ENCODE results near the gene PRR14. TPM values are rescaled to one million over a fixed set of nuclear protein-coding genes. Genes with fewer than 3 reads are reported as not detected.

The PRR14 gene
- total and polyA plus RNA-seq, 10 of the 15 experiments (the other 5 are each of a cell fraction or from before 2014, with no cell fraction given): 2.5 to 66.8 (median 19.2) TPM

DNA sequence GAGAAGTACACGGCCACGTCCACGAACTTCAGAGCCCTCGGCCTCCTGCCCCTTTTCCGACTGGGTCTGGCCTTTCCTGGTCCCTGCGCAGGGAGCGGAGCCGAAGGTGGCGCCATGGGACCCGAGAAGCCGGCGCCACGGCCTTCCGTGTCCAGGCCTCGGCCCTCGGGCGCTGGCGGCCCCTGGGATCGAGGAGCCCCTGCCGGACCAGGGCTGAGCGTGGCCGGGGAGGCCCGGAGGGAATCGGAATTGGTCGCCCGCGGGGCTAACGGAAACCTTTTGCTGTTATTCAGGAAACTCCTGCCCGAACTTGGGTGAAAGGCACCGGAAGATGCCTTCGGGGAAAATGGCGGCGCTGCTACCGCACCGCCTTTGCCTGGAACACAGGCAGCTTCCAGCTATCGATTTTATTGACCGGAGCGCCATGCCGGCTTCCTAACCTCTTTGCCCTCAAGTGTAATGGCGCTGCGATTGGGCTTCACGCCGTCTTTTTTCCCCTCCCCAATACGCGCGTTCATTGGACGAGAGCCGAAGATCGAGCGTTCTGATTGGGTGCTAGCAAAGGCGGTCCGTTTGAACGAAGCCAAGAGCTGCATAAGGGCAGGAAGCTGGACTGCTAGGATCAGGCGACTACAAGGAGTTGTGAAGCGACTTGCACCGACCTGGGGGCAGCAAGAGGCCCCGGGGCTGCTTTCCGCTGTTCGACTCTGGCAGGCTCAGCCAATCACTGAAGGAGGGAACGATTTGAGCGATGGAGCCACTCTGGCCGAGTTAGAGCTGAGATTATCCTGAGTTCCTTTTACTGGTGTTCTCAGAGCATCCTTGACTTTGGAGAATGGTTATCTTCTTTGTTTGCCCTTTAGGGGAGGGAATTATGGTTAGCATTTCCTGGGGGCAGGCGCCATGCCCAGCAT lies 40.6 kb upstream of the PRR14 start, which contains the start of gene ZNF689 (continued):
- TF ChIP-seq, protein P1, sequence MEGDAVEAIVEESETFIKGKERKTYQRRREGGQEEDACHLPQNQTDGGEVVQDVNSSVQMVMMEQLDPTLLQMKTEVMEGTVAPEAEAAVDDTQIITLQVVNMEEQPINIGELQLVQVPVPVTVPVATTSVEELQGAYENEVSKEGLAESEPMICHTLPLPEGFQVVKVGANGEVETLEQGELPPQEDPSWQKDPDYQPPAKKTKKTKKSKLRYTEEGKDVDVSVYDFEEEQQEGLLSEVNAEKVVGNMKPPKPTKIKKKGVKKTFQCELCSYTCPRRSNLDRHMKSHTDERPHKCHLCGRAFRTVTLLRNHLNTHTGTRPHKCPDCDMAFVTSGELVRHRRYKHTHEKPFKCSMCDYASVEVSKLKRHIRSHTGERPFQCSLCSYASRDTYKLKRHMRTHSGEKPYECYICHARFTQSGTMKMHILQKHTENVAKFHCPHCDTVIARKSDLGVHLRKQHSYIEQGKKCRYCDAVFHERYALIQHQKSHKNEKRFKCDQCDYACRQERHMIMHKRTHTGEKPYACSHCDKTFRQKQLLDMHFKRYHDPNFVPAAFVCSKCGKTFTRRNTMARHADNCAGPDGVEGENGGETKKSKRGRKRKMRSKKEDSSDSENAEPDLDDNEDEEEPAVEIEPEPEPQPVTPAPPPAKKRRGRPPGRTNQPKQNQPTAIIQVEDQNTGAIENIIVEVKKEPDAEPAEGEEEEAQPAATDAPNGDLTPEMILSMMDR (IDR thresholded peaks at IDR 0.05 in 2 of 3, conservative IDR thresholded peaks at IDR 0.05 in 1 of 3; ENCODE audit: control insufficient read depth in 2 of 3, extremely low read depth in 1 of 3, insufficient read depth in 1 of 3, low read depth in 3 of 3, low read length in 3 of 3): no peak
- TF ChIP-seq, protein P2, sequence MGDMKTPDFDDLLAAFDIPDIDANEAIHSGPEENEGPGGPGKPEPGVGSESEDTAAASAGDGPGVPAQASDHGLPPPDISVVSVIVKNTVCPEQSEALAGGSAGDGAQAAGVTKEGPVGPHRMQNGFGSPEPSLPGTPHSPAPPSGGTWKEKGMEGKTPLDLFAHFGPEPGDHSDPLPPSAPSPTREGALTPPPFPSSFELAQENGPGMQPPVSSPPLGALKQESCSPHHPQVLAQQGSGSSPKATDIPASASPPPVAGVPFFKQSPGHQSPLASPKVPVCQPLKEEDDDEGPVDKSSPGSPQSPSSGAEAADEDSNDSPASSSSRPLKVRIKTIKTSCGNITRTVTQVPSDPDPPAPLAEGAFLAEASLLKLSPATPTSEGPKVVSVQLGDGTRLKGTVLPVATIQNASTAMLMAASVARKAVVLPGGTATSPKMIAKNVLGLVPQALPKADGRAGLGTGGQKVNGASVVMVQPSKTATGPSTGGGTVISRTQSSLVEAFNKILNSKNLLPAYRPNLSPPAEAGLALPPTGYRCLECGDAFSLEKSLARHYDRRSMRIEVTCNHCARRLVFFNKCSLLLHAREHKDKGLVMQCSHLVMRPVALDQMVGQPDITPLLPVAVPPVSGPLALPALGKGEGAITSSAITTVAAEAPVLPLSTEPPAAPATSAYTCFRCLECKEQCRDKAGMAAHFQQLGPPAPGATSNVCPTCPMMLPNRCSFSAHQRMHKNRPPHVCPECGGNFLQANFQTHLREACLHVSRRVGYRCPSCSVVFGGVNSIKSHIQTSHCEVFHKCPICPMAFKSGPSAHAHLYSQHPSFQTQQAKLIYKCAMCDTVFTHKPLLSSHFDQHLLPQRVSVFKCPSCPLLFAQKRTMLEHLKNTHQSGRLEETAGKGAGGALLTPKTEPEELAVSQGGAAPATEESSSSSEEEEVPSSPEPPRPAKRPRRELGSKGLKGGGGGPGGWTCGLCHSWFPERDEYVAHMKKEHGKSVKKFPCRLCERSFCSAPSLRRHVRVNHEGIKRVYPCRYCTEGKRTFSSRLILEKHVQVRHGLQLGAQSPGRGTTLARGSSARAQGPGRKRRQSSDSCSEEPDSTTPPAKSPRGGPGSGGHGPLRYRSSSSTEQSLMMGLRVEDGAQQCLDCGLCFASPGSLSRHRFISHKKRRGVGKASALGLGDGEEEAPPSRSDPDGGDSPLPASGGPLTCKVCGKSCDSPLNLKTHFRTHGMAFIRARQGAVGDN (IDR thresholded peaks at IDR 0.05): no peak
- TF ChIP-seq, protein P3, sequence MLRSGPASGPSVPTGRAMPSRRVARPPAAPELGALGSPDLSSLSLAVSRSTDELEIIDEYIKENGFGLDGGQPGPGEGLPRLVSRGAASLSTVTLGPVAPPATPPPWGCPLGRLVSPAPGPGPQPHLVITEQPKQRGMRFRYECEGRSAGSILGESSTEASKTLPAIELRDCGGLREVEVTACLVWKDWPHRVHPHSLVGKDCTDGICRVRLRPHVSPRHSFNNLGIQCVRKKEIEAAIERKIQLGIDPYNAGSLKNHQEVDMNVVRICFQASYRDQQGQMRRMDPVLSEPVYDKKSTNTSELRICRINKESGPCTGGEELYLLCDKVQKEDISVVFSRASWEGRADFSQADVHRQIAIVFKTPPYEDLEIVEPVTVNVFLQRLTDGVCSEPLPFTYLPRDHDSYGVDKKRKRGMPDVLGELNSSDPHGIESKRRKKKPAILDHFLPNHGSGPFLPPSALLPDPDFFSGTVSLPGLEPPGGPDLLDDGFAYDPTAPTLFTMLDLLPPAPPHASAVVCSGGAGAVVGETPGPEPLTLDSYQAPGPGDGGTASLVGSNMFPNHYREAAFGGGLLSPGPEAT (IDR thresholded peaks at IDR 0.05; ENCODE audit: low read depth): peak; percentile 75
- TF ChIP-seq EP300 (IDR thresholded peaks at IDR 0.05; ENCODE audit: borderline replicate concordance in 1 of 2, control insufficient read depth in 1 of 2, low read depth in 2 of 2, low read length in 2 of 2) (no peak), CBX5 (IDR thresholded peaks at IDR 0.05; ENCODE audit: low read depth) (no peak), SP1 (IDR thresholded peaks at IDR 0.05; ENCODE audit: low read depth, low read length) (peak; percentile 100), NFYB (IDR thresholded peaks at IDR 0.05; ENCODE audit: insufficient read depth, low read depth, low read length) (peak; percentile 98), STAT1 (conservative IDR thresholded peaks at IDR 0.05) (no peak; the same call in 1 of the 2 replicates), ZNF24 (IDR thresholded peaks at IDR 0.05) (no peak)
- TF ChIP-seq, protein P4, sequence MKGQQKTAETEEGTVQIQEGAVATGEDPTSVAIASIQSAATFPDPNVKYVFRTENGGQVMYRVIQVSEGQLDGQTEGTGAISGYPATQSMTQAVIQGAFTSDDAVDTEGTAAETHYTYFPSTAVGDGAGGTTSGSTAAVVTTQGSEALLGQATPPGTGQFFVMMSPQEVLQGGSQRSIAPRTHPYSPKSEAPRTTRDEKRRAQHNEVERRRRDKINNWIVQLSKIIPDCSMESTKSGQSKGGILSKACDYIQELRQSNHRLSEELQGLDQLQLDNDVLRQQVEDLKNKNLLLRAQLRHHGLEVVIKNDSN (IDR thresholded peaks at IDR 0.05; ENCODE audit: borderline replicate concordance, extremely low read length, insufficient read depth, low read depth, low read length): no peak
- TF ChIP-seq, protein P5, sequence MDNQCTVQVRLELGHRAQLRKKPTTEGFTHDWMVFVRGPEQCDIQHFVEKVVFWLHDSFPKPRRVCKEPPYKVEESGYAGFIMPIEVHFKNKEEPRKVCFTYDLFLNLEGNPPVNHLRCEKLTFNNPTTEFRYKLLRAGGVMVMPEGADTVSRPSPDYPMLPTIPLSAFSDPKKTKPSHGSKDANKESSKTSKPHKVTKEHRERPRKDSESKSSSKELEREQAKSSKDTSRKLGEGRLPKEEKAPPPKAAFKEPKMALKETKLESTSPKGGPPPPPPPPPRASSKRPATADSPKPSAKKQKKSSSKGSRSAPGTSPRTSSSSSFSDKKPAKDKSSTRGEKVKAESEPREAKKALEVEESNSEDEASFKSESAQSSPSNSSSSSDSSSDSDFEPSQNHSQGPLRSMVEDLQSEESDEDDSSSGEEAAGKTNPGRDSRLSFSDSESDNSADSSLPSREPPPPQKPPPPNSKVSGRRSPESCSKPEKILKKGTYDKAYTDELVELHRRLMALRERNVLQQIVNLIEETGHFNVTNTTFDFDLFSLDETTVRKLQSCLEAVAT (IDR thresholded peaks at IDR 0.05): 0 out of 2 replicates have a peak, but pooled peaks have one; percentile 30
- TF ChIP-seq, protein P6, sequence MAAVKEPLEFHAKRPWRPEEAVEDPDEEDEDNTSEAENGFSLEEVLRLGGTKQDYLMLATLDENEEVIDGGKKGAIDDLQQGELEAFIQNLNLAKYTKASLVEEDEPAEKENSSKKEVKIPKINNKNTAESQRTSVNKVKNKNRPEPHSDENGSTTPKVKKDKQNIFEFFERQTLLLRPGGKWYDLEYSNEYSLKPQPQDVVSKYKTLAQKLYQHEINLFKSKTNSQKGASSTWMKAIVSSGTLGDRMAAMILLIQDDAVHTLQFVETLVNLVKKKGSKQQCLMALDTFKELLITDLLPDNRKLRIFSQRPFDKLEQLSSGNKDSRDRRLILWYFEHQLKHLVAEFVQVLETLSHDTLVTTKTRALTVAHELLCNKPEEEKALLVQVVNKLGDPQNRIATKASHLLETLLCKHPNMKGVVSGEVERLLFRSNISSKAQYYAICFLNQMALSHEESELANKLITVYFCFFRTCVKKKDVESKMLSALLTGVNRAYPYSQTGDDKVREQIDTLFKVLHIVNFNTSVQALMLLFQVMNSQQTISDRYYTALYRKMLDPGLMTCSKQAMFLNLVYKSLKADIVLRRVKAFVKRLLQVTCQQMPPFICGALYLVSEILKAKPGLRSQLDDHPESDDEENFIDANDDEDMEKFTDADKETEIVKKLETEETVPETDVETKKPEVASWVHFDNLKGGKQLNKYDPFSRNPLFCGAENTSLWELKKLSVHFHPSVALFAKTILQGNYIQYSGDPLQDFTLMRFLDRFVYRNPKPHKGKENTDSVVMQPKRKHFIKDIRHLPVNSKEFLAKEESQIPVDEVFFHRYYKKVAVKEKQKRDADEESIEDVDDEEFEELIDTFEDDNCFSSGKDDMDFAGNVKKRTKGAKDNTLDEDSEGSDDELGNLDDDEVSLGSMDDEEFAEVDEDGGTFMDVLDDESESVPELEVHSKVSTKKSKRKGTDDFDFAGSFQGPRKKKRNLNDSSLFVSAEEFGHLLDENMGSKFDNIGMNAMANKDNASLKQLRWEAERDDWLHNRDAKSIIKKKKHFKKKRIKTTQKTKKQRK (IDR thresholded peaks at IDR 0.05; ENCODE audit: low read depth, low read length): no peak
